Tibial nerve (tissue), 4 donors: ENCODE measurements around the gene MSRB3. TPM values are rescaled to one million over a fixed set of nuclear protein-coding genes. Genes with fewer than 3 reads are reported as not detected.
A peak's percentile ranks its signal among the peaks of the same experiment; 100 is the strongest.

Experiments
- DNase-seq, 2 donors: peaks; one replicate each; pipeline ENCODE4 v3.0.0-alpha.2; 2019; ENCODE audit warnings: low spot score in 2 of 2
- H3K27ac ChIP-seq, 4 donors: fragments of 200-600 bp; sonication (generic) in 3 of 4; one replicate each; pipeline ENCODE4 v1.5.1; 2017 to 2019; ENCODE audit warnings: mild to moderate bottlenecking in 1 of 4
- H3K27me3 ChIP-seq, 2 donors: fragments of 200-600 bp; sonication (generic) in 1 of 2; one replicate each; pipeline versions ENCODE4 v1.5.1 to v1.6.0; 2017 to 2019
- H3K36me3 ChIP-seq, 3 donors: fragments of 200-600 bp; sonication (generic); one replicate each; pipeline ENCODE4 v1.5.1; 2018 to 2019
- H3K4me1 ChIP-seq, 4 donors: fragments of 200-600 bp; sonication (generic) in 3 of 4; one replicate each; pipeline ENCODE4 v1.5.1; 2017 to 2019
- H3K4me3 ChIP-seq, 4 donors: fragments of 200-600 bp; sonication (generic) in 3 of 4; one replicate each; pipeline ENCODE4 v1.5.1; 2017 to 2019; ENCODE audit warnings: mild to moderate bottlenecking in 1 of 4, moderate library complexity in 1 of 4
- H3K9me3 ChIP-seq, 4 donors: fragments of 200-600 bp; sonication (generic) in 3 of 4; one replicate each; pipeline ENCODE4 v1.5.1; 2017 to 2019
- EP300 ChIP-seq, 2 donors: sonication (generic); formaldehyde crosslinking; IDR thresholded peaks; one replicate each; pipeline ENCODE4 v1.6.1; 2017; ENCODE audit warnings: antibody characterized with exemption in 2 of 2, mild to moderate bottlenecking in 1 of 2
- POLR2A ChIP-seq, 2 donors: fragments of 450-650 bp; IDR thresholded peaks; one replicate each; pipeline ENCODE4 v1.6.1; 2017; ENCODE audit warnings: antibody characterized with exemption in 2 of 2, mild to moderate bottlenecking in 2 of 2, moderate library complexity in 2 of 2
- WGBS, 2 donors: methylation state at CpG; one replicate each; pipeline ENCODE4 v1.1.5; 2018; 5-methylcytosine and 5-hydroxymethylcytosine counted together
- total RNA-seq, 4 donors: library from RNA; depleted of rRNA; stranded (reverse); fragments of >200 nt; gene quantifications; one replicate each; pipeline ENCODE4 v1.1.0, GENCODE V29; 2016
- TF ChIP-seq, protein P1 (sequence below), 5 experiments: fragments of 200-600 bp in 3 of 5; fragments of 450-650 bp in 2 of 5; sonication (generic) in 3 of 5; IDR thresholded peaks; one replicate each; pipeline ENCODE4 v1.5.1; 2016 to 2019; ENCODE audit warnings: antibody characterized with exemption in 5 of 5, mild to moderate bottlenecking in 3 of 5, moderate library complexity in 2 of 5

Gene MSRB3
- total RNA-seq, 4 donors from 2014 or later = 42.0 to 64.0 (median 47.9) TPM

DNA sequence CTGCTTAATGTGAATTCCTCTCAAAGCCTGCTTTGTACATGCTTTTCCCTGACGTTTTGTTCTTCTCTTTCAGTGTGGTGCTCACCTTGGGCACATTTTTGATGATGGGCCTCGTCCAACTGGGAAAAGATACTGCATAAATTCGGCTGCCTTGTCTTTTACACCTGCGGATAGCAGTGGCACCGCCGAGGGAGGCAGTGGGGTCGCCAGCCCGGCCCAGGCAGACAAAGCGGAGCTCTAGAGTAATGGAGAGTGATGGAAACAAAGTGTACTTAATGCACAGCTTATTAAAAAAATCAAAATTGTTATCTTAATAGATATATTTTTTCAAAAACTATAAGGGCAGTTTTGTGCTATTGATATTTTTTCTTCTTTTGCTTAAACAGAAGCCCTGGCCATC lies 184.6 kb downstream of the MSRB3 start:
- no peaks in the 10 kb centered on the region for H3K4me1 ChIP-seq
- H3K4me3 ChIP-seq = no peak overlapping the region
- no peaks in the 10 kb centered on the region for H3K9me3 ChIP-seq
- TF ChIP-seq EP300 (IDR thresholded peaks at IDR 0.05) = no peak
- TF ChIP-seq, protein P1, sequence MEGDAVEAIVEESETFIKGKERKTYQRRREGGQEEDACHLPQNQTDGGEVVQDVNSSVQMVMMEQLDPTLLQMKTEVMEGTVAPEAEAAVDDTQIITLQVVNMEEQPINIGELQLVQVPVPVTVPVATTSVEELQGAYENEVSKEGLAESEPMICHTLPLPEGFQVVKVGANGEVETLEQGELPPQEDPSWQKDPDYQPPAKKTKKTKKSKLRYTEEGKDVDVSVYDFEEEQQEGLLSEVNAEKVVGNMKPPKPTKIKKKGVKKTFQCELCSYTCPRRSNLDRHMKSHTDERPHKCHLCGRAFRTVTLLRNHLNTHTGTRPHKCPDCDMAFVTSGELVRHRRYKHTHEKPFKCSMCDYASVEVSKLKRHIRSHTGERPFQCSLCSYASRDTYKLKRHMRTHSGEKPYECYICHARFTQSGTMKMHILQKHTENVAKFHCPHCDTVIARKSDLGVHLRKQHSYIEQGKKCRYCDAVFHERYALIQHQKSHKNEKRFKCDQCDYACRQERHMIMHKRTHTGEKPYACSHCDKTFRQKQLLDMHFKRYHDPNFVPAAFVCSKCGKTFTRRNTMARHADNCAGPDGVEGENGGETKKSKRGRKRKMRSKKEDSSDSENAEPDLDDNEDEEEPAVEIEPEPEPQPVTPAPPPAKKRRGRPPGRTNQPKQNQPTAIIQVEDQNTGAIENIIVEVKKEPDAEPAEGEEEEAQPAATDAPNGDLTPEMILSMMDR (IDR thresholded peaks at IDR 0.05) = no peak
- no peak for TF ChIP-seq POLR2A (IDR thresholded peaks at IDR 0.05)
- H3K27me3 ChIP-seq = no peaks in the 10 kb centered on the region
- no peak for DNase-seq
- WGBS, 2 donors = 87 to 91% methylated on average over 9 of the region's 9 CpGs
- H3K36me3 ChIP-seq = peaks cover 0 to 9% (median 0%) of the 10 kb centered on the region in 3 donors
- H3K27ac ChIP-seq = no peak overlapping the region

DNA sequence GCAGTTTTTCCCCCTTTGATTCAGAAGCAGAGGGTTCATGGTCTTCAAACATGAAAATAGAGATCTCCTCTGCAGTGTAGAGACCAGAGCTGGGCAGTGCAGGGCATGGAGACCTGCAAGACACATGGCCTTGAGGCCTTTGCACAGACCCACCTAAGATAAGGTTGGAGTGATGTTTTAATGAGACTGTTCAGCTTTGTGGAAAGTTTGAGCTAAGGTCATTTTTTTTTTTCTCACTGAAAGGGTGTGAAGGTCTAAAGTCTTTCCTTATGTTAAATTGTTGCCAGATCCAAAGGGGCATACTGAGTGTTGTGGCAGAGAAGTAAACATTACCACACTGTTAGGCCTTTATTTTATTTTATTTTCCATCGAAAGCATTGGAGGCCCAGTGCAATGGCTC lies 185.1 kb downstream of the MSRB3 start:
- Histone ChIP-seq H3K4me3 (no peak overlapping the region), H3K27ac (no peak overlapping the region), H3K9me3 (no peaks in the 10 kb centered on the region), H3K27me3 (no peaks in the 10 kb centered on the region), H3K4me1 (no peaks in the 10 kb centered on the region), H3K36me3 (peaks cover 0 to 9% (median 0%) of the 10 kb centered on the region in 3 donors)
- DNase-seq = no peak
- 90 to 96% methylated on average over 1 of the region's 1 CpG for WGBS, 2 donors
- TF ChIP-seq, protein P1 (IDR thresholded peaks at IDR 0.05) = no peak
- no peak for TF ChIP-seq EP300 (IDR thresholded peaks at IDR 0.05)

DNA sequence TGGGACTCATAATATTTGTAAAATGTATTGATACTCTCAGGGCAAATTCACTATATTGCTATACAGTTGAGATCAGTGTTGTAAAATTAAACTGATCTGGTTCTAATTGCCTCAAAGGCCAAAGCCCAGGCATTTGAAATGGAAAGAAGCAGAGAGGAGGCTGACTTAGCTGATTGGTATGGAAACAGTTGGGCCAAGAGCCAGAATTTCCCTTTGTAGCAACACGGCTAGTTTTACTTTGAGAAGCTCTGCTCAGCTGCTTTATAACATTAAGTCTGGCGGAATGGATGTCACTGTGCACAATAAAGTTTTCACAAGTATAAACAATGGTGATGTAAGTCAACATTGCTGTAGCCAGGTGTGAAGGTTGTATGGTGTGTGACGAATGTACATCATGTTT lies 186.4 kb downstream of the MSRB3 start:
- Histone ChIP-seq H3K27me3 (no peaks in the 10 kb centered on the region), H3K27ac (no peak overlapping the region), H3K4me3 (no peak overlapping the region), H3K4me1 (no peaks in the 10 kb centered on the region), H3K36me3 (peaks cover 0 to 9% (median 0%) of the 10 kb centered on the region in 3 donors), H3K9me3 (no peaks in the 10 kb centered on the region)
- WGBS, 2 donors = 52 to 55% methylated on average over 3 of the region's 3 CpGs
- peak in 1 of 2 donors; percentile 24 for DNase-seq
- TF ChIP-seq, protein P1 (IDR thresholded peaks at IDR 0.05) = no peak
- TF ChIP-seq POLR2A (IDR thresholded peaks at IDR 0.05) = no peak
- TF ChIP-seq EP300 (IDR thresholded peaks at IDR 0.05) = no peak

DNA sequence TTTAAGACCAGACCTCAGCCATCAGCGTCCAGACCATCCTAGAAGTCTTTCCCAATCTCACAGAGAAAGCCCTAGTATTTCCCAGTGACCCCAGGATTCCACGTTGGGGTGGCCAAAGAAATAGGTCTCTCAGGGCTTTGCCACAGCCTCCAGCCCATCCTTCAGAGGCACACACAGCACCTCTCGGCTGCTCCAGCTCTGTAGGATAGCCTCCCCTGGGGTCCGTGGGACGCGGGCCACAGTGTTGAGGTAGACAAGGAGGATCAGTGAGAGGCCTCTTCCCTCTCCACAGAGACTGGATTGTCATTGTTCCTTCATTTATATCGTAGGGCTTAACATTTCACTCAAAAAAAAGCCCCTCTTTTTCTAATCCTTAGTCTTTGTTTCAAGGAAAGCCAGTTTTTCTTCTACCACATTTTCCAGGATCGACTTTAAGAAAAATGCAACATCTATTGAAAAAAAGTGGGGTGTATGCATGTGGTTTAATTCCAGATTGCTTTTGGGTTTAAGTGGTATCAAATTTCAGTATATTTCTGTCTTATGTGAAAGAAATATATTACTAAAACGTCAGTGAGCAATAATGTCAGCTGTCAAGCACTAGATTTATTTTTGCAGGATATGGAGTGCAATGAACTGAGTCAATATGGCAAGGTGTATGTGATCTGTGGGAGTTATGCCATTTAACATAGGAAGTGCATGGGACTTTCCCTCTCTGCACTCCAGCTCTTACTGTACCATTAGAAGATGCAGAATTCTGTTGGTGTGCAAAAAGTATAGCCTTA lies 187.5 kb downstream of the MSRB3 start:
- H3K27ac ChIP-seq = no peak overlapping the region
- TF ChIP-seq EP300 (IDR thresholded peaks at IDR 0.05) (no peak), POLR2A (IDR thresholded peaks at IDR 0.05) (no peak)
- TF ChIP-seq, protein P1 (IDR thresholded peaks at IDR 0.05) = no peak
- H3K36me3 ChIP-seq = peaks cover 0 to 9% (median 0%) of the 10 kb centered on the region in 3 donors
- DNase-seq = no peak
- no peak overlapping the region for H3K4me3 ChIP-seq
- no peaks in the 10 kb centered on the region for H3K4me1 ChIP-seq
- no peaks in the 10 kb centered on the region for H3K27me3 ChIP-seq
- 78 to 82% methylated on average over 9 of the region's 9 CpGs for WGBS, 2 donors
- H3K9me3 ChIP-seq = no peaks in the 10 kb centered on the region

DNA sequence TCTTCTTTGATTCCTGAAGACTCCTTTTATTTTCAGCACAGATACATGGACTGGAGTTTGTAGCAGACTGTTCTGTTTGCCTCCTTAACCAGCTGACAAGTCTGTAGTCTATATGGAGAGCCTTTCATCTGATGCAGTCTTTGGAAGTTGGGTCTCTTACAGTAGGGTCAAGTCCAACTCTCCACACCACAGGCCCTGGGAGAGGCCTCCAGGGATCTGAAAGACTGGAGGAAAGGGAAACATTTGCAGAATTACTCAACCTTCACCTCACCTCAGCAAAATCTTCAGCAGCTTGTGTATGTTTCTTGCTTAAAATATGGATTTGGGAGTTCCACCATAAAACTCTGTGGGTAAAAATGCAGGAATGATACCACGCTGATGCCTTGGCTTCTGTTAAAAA lies 188.4 kb downstream of the MSRB3 start:
- TF ChIP-seq EP300 (IDR thresholded peaks at IDR 0.05) (no peak), POLR2A (IDR thresholded peaks at IDR 0.05) (no peak)
- TF ChIP-seq, protein P1 (IDR thresholded peaks at IDR 0.05) = no peak
- H3K9me3 ChIP-seq = no peaks in the 10 kb centered on the region
- no peak overlapping the region for H3K27ac ChIP-seq
- WGBS, 2 donors = 75 to 93% methylated on average over 1 of the region's 1 CpG
- no peaks in the 10 kb centered on the region for H3K4me1 ChIP-seq
- H3K27me3 ChIP-seq = no peaks in the 10 kb centered on the region
- peaks cover 0 to 9% (median 0%) of the 10 kb centered on the region in 3 donors for H3K36me3 ChIP-seq
- no peak for DNase-seq
- H3K4me3 ChIP-seq = no peak overlapping the region
